ENCODE results near the gene HOXC6. TPM values are rescaled to one million over a fixed set of nuclear protein-coding genes. Genes with fewer than 3 reads are reported as not detected.
A peak's percentile ranks its signal among the peaks of the same experiment; 100 is the strongest.

Gene HOXC6
- polyA plus RNA-seq, 1 donor = 16.3 TPM

- no peak for DNase-seq
These were observed 12.2 kb upstream of the HOXC6 start for GRCh38 chr12:54016051-54016450.

GRCh38 chr12:54016478-54016964, 11.7 kb upstream of the HOXC6 start:
- DNase-seq = peak; percentile 81

- no peak for DNase-seq
These were observed 11.0 kb upstream of the HOXC6 start for GRCh38 chr12:54017027-54017788.

GRCh38 chr12:54017878-54018467, 10.3 kb upstream of the HOXC6 start:
- peak; percentile 92 for DNase-seq

GRCh38 chr12:54018468-54018984, 9.7 kb upstream of the HOXC6 start:
- no peak for DNase-seq

GRCh38 chr12:54019091-54019811, 9.0 kb upstream of the HOXC6 start:
- no peak for DNase-seq

- no peak for DNase-seq
These were observed 8.2 kb upstream of the HOXC6 start for GRCh38 chr12:54019924-54020590.

GRCh38 chr12:54020591-54021405, 7.4 kb upstream of the HOXC6 start:
- DNase-seq = no peak

GRCh38 chr12:54021432-54022013, 6.7 kb upstream of the HOXC6 start:
- no peak for DNase-seq

- DNase-seq = no peak
These were observed 5.0 kb upstream of the HOXC6 start for GRCh38 chr12:54022960-54023884.

- no peak for DNase-seq
These were observed 4.1 kb upstream of the HOXC6 start for GRCh38 chr12:54024127-54024526.

GRCh38 chr12:54024581-54025305, 3.5 kb upstream of the HOXC6 start:
- DNase-seq = no peak

- no peak for DNase-seq
These were observed 2.5 kb upstream of the HOXC6 start for GRCh38 chr12:54025499-54026405.

GRCh38 chr12:54026640-54027441, 1.4 kb upstream of the HOXC6 start:
- no peak for DNase-seq

- no peak for DNase-seq
These were observed 826 bp upstream of the HOXC6 start for GRCh38 chr12:54027442-54027786.

- no peak for DNase-seq
These were observed 1.5 kb downstream of the HOXC6 start for GRCh38 chr12:54029529-54030441.

GRCh38 chr12:54030442-54030801, 2.2 kb downstream of the HOXC6 start:
- no peak for DNase-seq
